Measurements from ENCODE around the gene CYTH4. TPM values are rescaled to one million over a fixed set of nuclear protein-coding genes. Genes with fewer than 3 reads are reported as not detected.

Gene CYTH4
- total RNA-seq, 2 donors from 2014 or later = 12.7 to 15.3 TPM

DNA sequence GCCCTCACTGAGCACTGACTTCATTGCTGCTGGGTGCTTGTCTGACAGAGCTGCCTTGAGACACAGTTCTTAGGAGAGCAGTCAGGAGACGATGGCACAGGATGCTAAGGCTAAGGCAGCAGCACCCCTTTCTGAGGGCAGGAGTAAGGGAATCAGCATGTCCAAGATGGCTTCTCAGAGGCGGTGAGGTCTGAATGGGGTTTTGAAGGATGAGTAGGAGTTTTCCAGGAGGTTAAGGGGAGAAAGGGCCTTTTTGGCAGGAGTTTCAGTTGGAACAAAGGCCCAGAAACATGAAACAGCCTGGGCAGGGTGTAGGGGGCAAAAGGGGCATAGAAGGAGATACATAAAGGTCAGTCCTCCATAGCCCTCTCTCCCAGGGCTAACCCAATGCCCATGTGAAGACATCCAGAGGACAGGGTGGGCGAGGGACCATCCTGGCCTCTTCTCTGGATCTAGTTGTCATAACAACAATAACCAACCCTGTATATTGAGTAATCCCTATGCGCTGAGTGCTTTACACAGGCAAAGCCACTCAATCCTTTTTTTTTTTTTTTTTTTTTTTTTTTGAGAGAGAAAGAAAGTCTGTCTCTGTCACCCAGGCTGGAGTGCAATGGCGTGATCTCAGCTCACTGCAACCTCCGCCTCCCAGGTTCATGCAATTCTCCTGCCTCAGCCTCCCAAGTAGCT lies 19.0 kb downstream of the CYTH4 start:
- ATAC-seq = no peak
- intact Hi-C loops (cut with DNase I) = no loop called here
- DNase-seq = no peak

DNA sequence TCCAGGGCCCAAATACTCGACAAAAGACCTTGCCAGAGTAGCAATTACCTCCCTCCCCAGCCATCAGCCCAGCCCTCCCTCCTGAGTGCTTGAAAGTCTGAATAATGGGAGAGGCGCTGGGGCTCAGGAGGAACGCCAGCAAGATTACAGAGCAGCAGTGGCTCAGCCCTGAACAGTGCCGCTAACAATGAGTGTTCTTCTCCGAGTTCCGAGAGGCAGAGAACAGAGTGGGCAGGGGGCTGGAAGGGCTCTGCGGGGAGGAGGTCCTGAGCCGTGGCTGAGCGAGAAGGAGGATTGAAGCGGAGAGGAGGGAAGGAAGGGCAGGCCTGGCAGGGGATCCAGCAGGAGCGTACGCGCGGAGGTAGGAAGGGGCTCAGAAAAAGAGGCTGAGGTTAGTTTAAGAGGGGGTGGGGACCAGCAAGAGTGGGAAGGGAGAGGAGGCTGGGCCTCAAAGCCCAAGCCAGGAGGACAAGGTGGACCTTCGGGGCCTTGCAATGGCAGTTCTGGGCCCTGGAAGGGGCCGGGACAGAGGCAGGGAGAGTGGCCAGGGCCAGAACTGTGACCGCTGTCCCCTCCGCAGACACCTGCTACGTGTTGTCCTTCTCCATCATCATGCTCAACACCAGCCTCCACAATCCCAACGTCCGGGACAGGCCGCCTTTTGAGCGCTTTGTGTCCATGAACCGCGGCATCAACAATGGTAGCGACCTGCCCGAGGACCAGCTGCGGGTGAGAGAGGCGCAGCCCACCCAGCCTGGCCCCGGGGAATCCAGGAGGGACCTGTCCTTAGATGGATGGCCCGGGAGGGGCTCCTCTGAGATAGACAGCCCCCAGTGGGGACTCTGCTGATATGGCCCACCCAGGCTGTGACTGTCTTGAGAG lies 20.6 kb downstream of the CYTH4 start:
- intact Hi-C loops (cut with DNase I) = no loop called here
- ATAC-seq (no peak), DNase-seq (no peak)

DNA sequence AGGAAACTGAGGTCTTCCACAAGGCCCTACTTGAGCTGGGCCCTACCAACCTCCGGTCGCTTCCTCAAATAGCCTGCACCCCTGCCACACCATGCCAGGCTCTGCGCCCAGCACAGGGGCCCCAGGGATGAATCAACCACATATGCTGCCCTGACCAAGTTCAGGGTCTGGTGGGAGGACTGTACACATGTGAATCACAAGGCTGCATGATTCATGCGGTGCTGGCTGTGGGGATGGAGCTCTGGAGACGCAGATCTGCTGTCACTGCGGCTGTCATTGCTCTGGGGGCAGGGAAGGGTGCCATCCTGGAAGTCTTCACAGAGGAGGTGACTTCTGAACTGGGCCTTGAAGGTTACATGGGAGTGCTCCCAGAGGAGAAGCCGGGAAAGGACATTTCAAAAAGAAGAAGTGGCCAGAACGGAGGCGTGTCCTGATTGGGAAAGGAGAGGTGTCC lies 21.5 kb downstream of the CYTH4 start:
- DNase-seq = peak; percentile 48
- peak in 1 of 2 donors; percentile 37 for ATAC-seq
- intact Hi-C loops (cut with DNase I) = no loop called here

DNA sequence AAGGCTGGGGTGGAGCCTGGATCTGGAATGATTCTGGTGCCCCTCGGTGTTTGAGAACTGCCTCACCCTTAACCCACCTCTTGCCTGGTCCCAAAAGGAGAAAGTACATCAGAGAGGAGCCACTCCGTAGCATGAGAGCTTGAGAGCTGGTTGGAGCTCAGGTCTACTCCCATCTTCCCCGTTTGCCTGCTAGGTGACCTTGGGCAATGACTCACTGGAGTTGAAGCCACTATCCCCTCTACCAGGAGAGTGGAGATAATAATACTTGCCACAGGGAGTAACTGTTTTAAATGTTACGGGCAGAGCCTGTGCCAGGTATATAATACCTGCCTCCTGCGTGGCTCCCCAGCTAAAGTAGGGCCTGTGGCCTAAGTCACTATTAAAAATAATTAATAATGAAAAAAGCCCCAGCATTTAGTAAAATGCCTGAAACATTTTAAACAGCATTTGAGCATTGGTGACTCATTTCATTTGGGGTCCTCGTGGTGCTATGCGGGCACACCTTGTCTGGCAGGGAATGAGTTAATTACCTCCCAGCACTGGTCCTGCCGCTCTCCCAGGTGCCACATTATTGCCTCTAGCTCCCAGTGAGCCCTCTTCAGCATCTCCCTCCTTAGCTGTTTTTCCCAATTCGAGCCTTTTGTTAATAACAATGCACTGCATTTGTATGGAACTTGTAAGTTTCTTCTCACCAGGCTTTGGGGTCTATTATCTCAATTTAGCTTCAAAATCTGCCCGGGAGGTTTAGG lies 22.5 kb downstream of the CYTH4 start:
- DNase-seq = peak; percentile 13
- ATAC-seq = no peak

DNA sequence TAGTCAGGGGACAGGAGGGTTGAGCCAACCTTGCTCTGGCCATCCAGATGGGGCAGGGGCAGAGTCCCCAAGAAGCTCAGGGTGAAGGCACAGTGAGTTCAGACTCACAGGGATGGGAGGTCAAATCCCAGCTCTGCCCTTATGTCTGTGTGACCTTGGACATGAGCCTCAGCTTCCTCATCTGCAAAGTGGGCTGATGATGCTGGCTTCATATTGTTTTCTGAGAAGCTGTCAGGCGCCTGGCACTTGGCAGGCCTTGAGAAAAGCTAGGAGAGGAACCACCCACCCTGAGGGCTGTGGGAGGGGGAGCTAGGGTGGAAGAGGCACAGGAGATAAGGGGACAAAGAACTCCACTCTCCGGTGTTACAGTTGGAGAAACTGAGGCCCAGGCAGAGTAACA lies 23.6 kb downstream of the CYTH4 start:
- ATAC-seq (no peak), DNase-seq (peak; percentile 16)
- intact Hi-C loops (cut with DNase I) = no loop called here

More for the DNA sequence above, 22.5 kb downstream of the CYTH4 start:
- intact Hi-C loops (cut with DNase I) = no loop called here

DNA sequence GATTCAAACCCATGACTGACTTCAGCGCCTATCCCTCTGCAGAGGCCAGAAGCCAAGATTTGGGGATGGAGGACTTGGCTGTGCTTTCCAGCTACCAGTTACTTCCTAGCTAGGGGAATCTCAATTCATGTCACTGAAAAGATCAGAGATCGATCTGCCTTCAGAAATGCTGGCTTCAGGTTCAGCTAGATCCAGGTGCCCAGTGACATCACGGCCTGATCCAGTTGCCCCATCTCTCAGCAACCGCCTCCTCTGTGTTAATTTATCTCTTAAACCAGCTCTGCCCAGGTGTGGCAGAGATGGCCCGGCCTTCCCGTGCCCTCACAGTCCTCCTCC lies 24.2 kb downstream of the CYTH4 start:
- DNase-seq (no peak), ATAC-seq (no peak)
- intact Hi-C loops (cut with DNase I) = no loop called here

DNA sequence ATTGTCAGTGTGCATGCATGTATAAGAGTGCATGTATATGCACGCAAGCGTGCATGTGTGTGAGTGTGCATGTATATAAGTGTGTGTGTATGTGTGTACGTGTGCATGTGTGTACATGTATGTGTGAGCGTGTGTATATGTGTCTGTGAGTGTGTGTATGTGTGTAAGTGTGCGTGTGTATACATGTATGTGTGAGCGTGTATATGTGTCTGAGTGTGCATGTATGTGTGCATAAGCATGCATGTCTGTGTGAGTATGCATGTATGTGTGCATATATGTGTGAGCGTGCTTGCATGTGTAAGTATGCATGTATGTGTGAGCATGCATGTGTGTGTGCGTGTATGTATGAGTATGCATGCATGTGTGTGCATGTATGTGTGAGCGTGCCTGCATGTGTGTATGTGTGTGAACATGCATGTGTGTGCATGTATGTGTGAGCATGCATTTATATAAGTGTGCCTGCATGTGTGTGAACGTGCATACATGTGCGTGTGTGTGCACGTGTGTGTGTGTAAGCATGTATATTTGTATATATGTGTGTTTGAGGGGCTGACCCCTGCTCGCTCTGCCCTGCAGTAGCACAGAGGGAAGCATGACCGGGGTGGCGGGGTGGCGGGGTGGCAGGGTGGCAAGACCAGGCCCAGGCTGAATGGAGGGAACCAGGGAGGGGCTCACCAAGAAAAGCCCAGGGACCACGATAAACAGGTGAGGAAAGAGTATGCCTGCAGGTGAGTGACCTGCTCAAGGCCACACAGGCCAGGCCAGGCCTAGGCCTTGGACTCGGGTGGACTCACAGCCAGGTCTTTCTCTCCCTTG lies 26.3 kb downstream of the CYTH4 start:
- ATAC-seq = no peak
- intact Hi-C loops (cut with DNase I) = no loop called here
- no peak for DNase-seq

DNA sequence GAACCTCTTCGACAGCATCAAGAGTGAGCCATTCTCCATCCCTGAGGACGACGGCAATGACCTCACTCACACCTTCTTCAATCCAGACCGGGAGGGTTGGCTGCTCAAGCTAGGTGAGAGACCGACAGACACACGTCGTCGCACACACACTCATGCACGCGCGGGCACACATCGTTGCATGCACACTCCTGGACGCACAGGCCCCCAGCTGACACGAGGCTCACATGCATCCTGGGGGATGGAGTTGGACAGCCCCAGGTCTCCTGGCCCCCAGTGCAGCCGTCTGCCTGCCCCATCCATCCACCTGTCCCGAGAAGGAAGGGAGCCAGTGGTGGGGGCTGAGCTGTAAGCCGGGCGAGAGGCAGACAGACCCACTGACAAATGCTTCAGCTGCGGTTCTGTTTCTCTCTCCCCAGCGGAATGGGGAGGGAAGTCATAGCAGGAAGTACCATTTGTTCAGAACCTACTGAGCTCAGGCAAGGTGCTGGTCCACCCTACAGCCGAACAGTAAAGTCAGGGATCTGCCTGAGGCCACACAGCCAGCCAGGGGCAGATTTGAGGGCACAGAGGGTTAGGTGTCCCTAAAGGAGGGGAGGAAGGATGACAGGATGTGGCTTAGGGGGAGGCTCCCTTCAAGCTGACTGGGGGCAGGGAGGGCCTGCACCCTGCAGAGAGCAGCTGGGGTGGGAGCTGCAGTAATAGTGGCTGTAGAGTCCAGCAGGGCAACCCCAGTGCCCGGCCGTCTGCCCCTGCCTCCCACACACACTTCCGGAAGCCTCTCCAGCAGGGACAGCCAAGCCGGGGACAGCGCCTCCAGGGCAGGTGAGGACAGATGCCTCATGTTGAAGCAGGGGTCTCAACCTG lies 27.1 kb downstream of the CYTH4 start:
- intact Hi-C loops (cut with DNase I) = loop anchor here (10.0 kb wide), 2 partner anchors 145 to 255 kb away; partner anchors contain the start of gene CDC42EP1 (in 1 of the 2)
- DNase-seq = no peak
- no peak for ATAC-seq

DNA sequence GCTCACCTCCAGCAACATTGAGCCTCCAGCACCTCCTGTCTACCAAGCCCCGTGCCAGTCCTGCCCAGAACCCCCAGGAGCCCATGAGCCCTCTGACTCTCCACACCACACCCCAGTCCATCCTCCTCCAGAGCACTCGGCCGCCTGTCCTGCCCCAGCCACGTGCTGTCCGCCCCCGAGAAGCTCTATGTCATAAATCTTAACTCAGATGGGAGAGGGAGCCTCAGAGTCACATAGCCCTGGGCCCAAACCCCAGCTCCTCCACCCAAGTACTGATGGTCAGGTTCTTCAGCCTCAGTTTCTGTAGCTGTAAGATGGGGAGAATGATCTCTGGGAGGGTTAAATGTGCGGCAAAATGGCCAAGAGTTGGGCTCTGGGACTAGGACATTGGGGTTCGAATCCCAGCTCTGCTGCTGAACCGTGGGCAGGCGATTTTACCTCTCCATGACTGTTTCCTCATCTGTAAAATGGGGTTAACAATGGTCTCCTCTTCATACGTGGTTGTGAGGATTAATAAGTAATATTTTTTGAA lies 27.8 kb downstream of the CYTH4 start:
- intact Hi-C loops (cut with DNase I) = loop anchor here (10.0 kb wide), 2 partner anchors 145 to 255 kb away; partner anchors contain the start of gene CDC42EP1 (in 1 of the 2)
- DNase-seq (no peak), ATAC-seq (no peak)

DNA sequence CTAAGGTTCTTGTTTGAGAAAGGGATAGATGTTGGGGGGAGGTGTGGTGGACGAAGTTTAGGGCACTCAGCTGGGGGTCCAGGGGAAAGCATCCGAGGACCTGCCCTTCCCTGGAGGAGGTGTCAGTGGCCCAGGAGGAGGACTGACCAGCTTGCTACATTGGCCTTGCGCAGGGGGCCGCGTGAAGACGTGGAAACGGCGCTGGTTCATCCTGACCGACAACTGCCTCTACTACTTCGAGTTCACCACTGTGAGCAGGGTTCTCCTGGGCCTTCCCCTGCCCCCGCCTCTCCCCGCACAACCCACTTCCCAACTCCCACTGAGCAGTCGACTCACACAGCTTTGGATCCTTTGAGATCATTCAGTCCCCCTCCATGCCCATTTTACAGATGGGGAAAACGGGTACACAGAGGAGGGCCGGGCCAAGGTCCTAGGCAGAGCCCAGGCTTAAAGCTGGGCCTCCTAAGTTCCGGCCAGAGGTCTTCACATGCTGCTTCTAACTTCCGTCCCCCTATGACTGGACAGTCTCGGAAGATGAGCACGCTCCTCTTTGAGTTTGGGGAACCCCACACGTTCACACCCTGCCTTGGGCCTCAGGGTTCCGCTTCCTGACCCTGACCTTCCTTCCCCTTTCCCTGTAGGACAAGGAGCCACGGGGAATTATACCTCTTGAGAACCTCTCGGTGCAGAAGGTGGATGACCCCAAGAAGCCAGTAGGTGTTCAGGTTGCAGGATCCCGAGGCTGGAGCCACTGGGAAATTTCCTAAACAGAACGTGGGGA lies 28.7 kb downstream of the CYTH4 start:
- no peak for DNase-seq
- intact Hi-C loops (cut with DNase I) = loop anchor here (10.0 kb wide), 2 partner anchors 144 to 254 kb away; partner anchors contain the start of gene CDC42EP1 (in 1 of the 2)
- peak; percentile 5 to 12 for ATAC-seq

DNA sequence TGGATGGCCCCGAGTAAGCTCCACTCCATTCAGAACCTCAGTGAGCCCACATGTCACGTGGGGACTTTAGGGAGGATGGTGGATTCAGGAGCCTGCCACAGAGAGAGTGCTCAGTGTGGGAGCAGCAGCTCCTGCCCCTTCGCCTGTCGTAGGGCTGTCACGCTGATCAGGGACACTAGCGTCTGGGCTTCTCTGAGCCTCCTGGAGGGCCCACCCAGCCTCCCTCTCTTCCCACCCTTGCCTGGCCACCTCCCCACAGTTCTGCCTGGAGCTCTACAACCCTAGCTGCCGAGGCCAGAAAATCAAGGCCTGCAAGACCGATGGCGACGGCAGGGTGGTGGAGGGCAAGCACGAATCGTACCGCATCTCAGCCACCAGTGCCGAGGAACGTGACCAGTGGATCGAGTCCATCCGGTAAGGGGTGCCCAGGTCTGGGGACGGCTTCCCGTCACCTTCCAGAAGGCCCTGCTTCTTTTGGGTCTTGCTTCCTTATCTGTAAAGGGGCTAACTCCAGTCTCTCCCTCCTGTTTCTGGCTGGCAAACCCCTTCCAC lies 29.5 kb downstream of the CYTH4 start:
- intact Hi-C loops (cut with DNase I) = loop anchor here (10.0 kb wide), 2 partner anchors 143 to 253 kb away; partner anchors contain the start of gene CDC42EP1 (in 1 of the 2)
- no peak for ATAC-seq
- DNase-seq = no peak

DNA sequence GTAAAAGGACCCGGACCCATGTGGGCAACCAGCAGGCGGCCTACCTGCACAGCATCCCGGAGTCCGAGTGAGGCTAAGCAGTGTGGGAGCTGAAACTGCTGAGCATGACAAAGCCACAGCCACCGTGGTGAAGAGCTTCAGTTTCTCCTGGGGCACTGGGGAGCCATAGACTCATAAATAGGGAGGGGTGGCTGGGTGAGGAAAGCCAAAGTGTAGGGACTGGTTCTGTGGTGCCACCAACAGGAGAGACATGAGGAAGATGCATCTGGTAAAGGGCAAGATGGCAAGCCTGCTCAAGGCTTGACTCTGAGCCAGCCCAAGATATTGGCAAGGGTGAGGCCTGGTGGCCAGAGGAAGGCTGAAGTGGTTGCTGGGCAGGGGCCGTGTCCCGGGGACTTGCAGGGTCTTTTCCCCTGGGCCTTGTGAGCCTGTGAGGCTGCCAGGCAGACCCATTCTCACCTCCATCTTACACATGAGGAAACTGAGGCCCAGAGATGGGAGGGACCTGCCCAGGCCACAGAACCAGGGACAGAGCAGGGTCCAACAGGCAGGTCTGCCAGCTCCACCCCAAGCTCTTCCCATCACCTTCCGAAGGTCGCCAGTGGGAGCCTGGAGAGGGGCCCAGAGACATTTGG lies 30.4 kb downstream of the CYTH4 start:
- DNase-seq = no peak
- ATAC-seq = no peak
- intact Hi-C loops (cut with DNase I) = loop anchor here (10.0 kb wide), 2 partner anchors 142 to 252 kb away; partner anchors contain the start of gene CDC42EP1 (in 1 of the 2)

DNA sequence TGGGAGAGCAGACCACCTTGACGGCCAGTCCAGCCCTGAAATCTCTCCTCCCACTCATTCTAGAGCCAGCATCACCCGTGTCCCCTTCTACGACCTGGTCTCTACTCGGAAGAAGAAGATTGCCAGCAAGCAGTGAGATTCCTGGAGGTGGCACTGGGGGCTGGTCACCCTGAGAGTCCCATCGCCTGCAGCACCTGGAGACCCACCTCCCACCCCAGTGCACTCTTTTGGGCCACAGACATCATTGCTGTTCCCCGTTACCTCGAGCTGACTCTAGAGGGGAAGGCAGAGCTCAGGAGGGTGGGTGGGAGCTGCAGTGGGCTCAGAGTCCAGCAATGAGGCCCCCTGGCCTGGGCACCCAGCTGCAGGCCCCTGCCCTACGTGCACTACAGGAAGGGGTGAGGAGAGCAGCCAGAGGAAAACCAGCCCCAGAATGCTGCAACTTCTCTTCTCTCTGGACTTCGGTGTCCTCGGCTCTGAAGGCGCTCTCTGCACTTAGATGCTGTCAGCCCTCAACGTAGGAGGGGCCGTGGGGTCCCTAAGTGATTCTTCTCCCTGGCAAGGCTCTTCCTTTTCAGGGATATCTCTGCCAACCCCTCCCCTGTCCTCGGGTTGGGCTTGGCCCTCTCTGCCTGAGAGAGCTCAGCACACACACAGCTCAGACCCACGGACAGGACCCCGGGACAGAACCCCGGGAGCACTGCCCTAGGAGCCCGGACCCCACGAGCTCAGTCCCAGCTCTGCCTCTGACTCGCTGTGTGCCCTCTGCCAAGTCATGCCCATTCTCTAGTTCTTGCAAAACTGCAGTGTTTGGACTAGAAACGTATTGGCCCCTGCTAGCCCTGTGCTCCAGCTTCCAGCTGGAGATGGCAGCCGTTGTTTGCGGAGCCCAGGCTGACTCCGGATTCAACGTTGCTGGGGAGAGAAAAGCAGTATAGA lies 31.3 kb downstream of the CYTH4 start:
- intact Hi-C loops (cut with DNase I) = loop anchor here (10.0 kb wide), 2 partner anchors 141 to 251 kb away; partner anchors contain the start of gene CDC42EP1 (in 1 of the 2)
- DNase-seq (peak; percentile 18), ATAC-seq (no peak)

DNA sequence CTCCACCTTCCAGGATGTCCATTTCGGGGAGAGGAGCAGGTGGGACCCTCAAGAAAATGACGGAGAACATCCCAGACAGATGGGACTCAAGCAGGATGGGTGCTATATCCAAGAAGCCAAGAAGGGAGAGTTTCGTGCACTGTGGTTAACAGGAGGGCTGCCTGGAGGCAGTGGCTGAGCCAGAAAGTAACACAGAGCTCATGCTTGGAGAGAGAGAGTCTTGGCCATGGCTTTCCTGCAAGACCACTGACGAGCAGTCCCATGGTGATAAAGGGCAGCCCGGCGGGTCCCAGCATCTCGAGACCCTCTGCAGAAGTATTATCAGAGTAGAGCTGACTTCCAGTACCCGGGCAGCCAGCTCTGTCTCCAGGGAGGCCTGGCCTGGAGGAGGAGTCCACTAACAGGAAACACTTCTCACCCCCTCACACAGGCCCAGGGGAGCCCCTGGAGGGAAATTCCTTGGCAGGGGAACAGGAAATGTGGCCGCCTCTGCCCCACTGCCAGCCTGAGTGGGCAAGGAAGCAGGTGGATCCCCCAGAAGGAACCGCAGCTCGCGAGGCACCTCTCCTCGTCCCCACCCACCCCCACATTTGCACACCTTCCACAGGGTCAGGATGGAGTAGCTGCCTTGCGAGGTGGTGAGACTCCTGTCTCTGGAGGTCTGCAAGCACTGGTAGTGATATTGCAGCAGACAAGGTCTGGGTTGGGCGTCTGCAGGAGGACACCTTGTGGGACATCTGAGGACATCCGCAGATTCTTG lies 32.2 kb downstream of the CYTH4 start:
- intact Hi-C loops (cut with DNase I) = loop anchor here (5.0 to 10.0 kb wide), 3 partner anchors 113 to 250 kb away; partner anchors contain the start of genes CDC42EP1 (in 1 of the 2) and ELFN2 (in 1 of the 2)
- ATAC-seq (no peak), DNase-seq (peak; percentile 28)
